SU-DHL-6 (cell line): ENCODE results near the gene GNAI2.

ENCODE experiments used
- H2AFZ ChIP-seq: fragments of 200-600 bp; sonication (generic); 2 replicates; pipeline ENCODE4 v1.6.1; 2014; ENCODE audit warnings: low read depth, mild to moderate bottlenecking, moderate library complexity, mixed read lengths, antibody characterized with exemption, low read length; ENCODE audit not compliant: severe bottlenecking
- H3F3A ChIP-seq: fragments of 200-600 bp; shearing (Covaris generic); 2 replicates; pipeline ENCODE4 v1.6.0; 2016; ENCODE audit warnings: antibody characterized with exemption, mild to moderate bottlenecking; ENCODE audit not compliant: insufficient read depth
- H3K27ac ChIP-seq: fragments of 200-600 bp; sonication (generic); 2 replicates; pipeline ENCODE4 v1.5.1; 2016; ENCODE audit warnings: low read depth, mild to moderate bottlenecking, low read length, moderate library complexity, mixed read lengths
- H3K27me3 ChIP-seq: fragments of 200-600 bp; sonication (generic), shearing (Covaris generic); 2 replicates; pipeline ENCODE4 v1.6.0; 2014; ENCODE audit warnings: mild to moderate bottlenecking, low read length
- H3K36me3 ChIP-seq: fragments of 200-600 bp; sonication (generic); 2 replicates; pipeline ENCODE4 v1.6.1; 2014; ENCODE audit warnings: mild to moderate bottlenecking, low read length, mixed read lengths
- H3K4me2 ChIP-seq: fragments of 300-600, 200-600 bp; shearing (Covaris generic), sonication (generic); 2 replicates; pipeline ENCODE4 v1.6.0; 2014; ENCODE audit warnings: low read length, low read depth, mild to moderate bottlenecking; ENCODE audit not compliant: poor library complexity, severe bottlenecking
- H3K4me3 ChIP-seq: fragments of 200-600 bp; sonication (generic); 2 replicates; pipeline ENCODE4 v1.5.1; 2014; ENCODE audit warnings: antibody characterized with exemption, low read length, mild to moderate bottlenecking, mixed read lengths; ENCODE audit not compliant: insufficient read depth, poor library complexity, severe bottlenecking
- H3K79me2 ChIP-seq: fragments of 200-600 bp; sonication (generic); 2 replicates; pipeline ENCODE4 v1.6.1; 2014; ENCODE audit warnings: mild to moderate bottlenecking, low read length, moderate library complexity; ENCODE audit not compliant: insufficient read depth
- H3K9ac ChIP-seq: fragments of 200-600 bp; sonication (generic); 2 replicates; pipeline ENCODE4 v1.7.0; 2014; ENCODE audit warnings: mild to moderate bottlenecking, low read length
- H3K9me2 ChIP-seq: fragments of 200-600 bp; sonication (generic); replicated peaks from 2 replicates; pipeline ENCODE4 v1.6.1; 2014; ENCODE audit warnings: low read length; ENCODE audit not compliant: insufficient read depth
- H3K9me3 ChIP-seq: fragments of 200-600 bp; sonication (generic); 2 replicates; pipeline ENCODE4 v1.6.1; 2014; ENCODE audit warnings: low read length, mixed read lengths; ENCODE audit not compliant: insufficient read depth
- H4K20me1 ChIP-seq: fragments of 200-600 bp; sonication (generic); 2 replicates; pipeline ENCODE4 v1.6.1; 2014; ENCODE audit warnings: low read depth, mild to moderate bottlenecking, antibody characterized with exemption, low read length, moderate library complexity, mixed read lengths
- CTCF ChIP-seq: fragments of 200-600 bp; sonication (generic); IDR thresholded peaks from one replicate; pipeline ENCODE4 v1.5.1; 2017; ENCODE audit warnings: antibody characterized with exemption, mild to moderate bottlenecking, low read length, moderate library complexity; ENCODE audit not compliant: insufficient read depth, poor library complexity, severe bottlenecking
- EZH2phosphoT487 ChIP-seq: fragments of 200-600 bp; sonication (generic), shearing (Covaris generic); conservative IDR thresholded peaks from 2 replicates; pipeline ENCODE4 v1.6.1; 2018; ENCODE audit warnings: mild to moderate bottlenecking, antibody characterized with exemption, low read length, moderate library complexity, mixed read lengths

The GNAI2 gene

GRCh38 chr3:50245251-50245745 lies 9.3 kb downstream of the GNAI2 start:
- Histone ChIP-seq H3K4me3 (no peak overlapping the region), H3K27ac (0 out of 2 replicates have a peak overlapping the region, but pooled peaks have one; percentile 33), H3K27me3 (no peaks in the 10 kb centered on the region), H4K20me1 (no peaks in the 10 kb centered on the region), H3K79me2 (peaks cover 78% of the 10 kb centered on the region), H3K4me2 (peak overlapping the region; percentile 48), H3K9ac (peak overlapping the region; percentile 44), H3K9me2 (no peaks in the 10 kb centered on the region), H2AFZ (no peak overlapping the region), H3F3A (peaks cover 10% of the 10 kb centered on the region), H3K9me3 (no peaks in the 10 kb centered on the region), H3K36me3 (no peaks in the 10 kb centered on the region)
- TF ChIP-seq CTCF, result no peak
- TF ChIP-seq EZH2phosphoT487, result no peak

- Histone ChIP-seq H3K9me3 (no peaks in the 10 kb centered on the region), H3K36me3 (no peaks in the 10 kb centered on the region), H3K9ac (peak overlapping the region; percentile 44), H3K27me3 (no peaks in the 10 kb centered on the region), H3K4me3 (peak overlapping the region; percentile 14), H3K27ac (peak overlapping the region; percentile 33), H4K20me1 (no peaks in the 10 kb centered on the region), H3F3A (peaks cover 10% of the 10 kb centered on the region), H2AFZ (no peak overlapping the region), H3K79me2 (peaks cover 76% of the 10 kb centered on the region), H3K9me2 (no peaks in the 10 kb centered on the region), H3K4me2 (peak overlapping the region; percentile 48)
- TF ChIP-seq EZH2phosphoT487 (no peak), CTCF (peak; percentile 99)
These were observed 10.0 kb downstream of the GNAI2 start for GRCh38 chr3:50245831-50246516.

- no peak overlapping the region for H3K4me3 ChIP-seq
- H4K20me1 ChIP-seq, result no peaks in the 10 kb centered on the region
- TF ChIP-seq CTCF, result peak; percentile 19
- TF ChIP-seq EZH2phosphoT487, result no peak
These were observed 10.5 kb downstream of the GNAI2 start for GRCh38 chr3:50246517-50246954.

More at GRCh38 chr3:50246517-50246954, 10.5 kb downstream of the GNAI2 start:
- H3K27me3 ChIP-seq, result no peaks in the 10 kb centered on the region
- H2AFZ ChIP-seq, result no peak overlapping the region
- H3K36me3 ChIP-seq, result no peaks in the 10 kb centered on the region
- H3K9ac ChIP-seq, result peak overlapping the region; percentile 44
- H3K27ac ChIP-seq, result no peak overlapping the region
- H3K79me2 ChIP-seq, result peaks cover 75% of the 10 kb centered on the region
- peak overlapping the region; percentile 48 for H3K4me2 ChIP-seq
- no peaks in the 10 kb centered on the region for H3K9me3 ChIP-seq
- no peaks in the 10 kb centered on the region for H3K9me2 ChIP-seq
- H3F3A ChIP-seq, result peaks cover 10% of the 10 kb centered on the region
